ENCODE data around the gene NUDT14. TPM values are rescaled to one million over a fixed set of nuclear protein-coding genes. Genes with fewer than 3 reads are reported as not detected.

NUDT14 gene
- total RNA-seq, 1 donor from 2014 or later: 87.4 TPM

DNA sequence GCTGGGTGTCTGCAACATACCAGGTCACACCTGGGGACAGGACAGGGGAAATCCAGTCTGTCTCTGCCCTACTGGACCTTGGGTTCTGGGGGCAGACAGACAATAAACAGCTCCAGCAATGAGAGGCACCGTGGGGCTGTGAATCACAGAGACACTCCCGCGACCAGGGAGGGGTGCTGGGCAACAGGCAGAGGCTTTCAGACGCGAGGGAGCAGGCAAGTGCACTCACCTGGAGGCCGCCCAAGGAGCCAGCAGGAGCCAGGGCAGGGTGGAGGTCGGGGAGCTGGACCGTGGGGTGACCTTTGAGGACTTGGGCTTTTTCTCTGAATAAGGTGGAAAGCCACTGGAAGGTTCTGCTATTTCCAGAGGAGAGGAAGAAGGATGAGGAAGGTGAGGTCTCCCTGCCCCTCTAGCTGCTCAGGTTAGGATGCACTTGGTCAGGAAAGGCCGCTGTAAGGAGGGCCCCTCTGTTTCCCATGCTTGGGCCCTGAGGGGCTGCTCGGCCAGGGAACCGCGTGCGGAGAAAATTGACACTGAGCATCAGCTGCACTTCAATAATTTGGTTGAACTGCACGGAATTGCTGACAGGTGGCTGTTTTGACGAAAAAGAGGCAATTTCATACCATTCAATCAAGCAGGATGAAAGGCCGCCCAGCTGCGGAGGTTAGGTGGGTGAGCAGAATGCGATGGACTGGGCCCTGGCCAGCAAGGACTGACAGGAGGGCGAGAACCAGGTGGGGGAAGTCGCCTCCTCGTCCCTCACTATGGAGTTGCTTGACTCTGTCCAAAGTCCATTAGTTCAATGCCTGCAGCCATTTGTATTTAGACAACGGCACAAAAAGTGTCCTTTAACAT lies 54.8 kb downstream of the NUDT14 start:
- Histone ChIP-seq H3K36me3 (ENCODE audit: control insufficient read depth, insufficient read depth, low read length) (no peaks in the 10 kb centered on the region), H3K27me3 (ENCODE audit: control insufficient read depth, insufficient read depth, low read length) (peaks cover 19% of the 10 kb centered on the region), H3K4me3 (ENCODE audit: low read depth, low read length) (no peak overlapping the region)
- no peak for DNase-seq (ENCODE audit: low read depth)
- TF ChIP-seq, protein P1, sequence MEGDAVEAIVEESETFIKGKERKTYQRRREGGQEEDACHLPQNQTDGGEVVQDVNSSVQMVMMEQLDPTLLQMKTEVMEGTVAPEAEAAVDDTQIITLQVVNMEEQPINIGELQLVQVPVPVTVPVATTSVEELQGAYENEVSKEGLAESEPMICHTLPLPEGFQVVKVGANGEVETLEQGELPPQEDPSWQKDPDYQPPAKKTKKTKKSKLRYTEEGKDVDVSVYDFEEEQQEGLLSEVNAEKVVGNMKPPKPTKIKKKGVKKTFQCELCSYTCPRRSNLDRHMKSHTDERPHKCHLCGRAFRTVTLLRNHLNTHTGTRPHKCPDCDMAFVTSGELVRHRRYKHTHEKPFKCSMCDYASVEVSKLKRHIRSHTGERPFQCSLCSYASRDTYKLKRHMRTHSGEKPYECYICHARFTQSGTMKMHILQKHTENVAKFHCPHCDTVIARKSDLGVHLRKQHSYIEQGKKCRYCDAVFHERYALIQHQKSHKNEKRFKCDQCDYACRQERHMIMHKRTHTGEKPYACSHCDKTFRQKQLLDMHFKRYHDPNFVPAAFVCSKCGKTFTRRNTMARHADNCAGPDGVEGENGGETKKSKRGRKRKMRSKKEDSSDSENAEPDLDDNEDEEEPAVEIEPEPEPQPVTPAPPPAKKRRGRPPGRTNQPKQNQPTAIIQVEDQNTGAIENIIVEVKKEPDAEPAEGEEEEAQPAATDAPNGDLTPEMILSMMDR (IDR thresholded peaks at IDR 0.05; ENCODE audit: insufficient read depth, low read length, poor library complexity, severe bottlenecking): no peak

DNA sequence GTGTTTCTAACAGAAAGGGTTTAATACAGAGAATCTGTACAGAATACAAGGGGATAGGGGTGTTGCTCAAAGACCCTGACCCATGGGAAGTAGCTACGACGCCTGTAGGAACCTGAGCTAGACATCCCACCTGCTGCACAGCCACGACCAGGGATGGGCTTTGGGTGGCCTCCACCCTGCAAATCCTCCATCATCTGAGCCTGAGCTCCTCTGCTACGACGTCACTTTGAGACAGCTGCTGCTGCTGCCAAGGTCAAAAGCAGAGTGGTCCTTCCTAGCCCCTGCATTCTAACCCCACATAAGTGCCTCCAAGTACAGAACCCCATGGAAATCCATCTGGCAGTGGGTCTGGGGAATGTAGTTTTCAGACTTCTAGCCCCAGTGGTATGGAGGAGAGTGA lies 56.3 kb downstream of the NUDT14 start:
- TF ChIP-seq, protein P1 (IDR thresholded peaks at IDR 0.05; ENCODE audit: insufficient read depth, low read length, poor library complexity, severe bottlenecking): no peak
- DNase-seq (ENCODE audit: low read depth): no peak
- Histone ChIP-seq H3K27me3 (ENCODE audit: control insufficient read depth, insufficient read depth, low read length) (peaks cover 19% of the 10 kb centered on the region), H3K4me3 (ENCODE audit: low read depth, low read length) (no peak overlapping the region), H3K36me3 (ENCODE audit: control insufficient read depth, insufficient read depth, low read length) (no peaks in the 10 kb centered on the region)

DNA sequence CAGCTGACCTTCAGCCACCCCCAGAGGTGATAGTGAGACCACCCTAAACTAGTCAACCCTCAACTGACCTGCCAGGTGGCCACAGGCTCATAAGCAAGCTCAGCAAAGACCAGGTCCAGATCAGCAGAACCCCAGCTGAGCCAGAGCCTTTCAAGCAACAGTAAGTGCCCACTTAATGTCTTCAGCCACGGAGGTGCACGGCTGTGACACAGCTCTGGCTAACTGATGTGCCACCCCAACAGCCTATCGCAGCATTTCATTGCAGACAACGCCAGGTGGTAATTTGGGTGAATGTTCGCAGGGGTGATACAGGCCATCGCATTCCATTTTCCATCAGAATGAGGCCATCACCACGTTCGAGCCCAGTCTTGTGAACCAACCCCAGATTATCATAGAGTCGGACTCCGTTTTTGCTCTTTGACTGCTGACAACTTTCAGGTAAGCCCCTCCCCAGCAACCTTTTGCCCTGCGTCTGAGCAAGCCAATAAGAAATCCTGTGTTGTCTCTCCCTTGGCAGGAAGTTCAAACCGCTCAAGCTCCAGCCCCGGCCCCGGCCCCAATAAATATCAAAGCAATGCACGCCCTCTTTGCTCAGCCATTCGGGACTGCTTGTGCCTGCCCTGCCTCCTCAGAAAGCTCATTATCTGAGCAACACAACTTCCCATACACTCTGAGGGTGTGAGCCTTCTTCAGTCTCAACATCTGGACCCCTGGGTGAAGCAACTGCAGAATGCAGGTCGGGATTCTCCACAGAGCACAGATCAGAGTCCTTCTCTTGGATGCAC lies 56.9 kb downstream of the NUDT14 start:
- no peaks in the 10 kb centered on the region for H3K36me3 ChIP-seq (ENCODE audit: control insufficient read depth, insufficient read depth, low read length)
- DNase-seq (ENCODE audit: low read depth): no peak
- H3K27me3 ChIP-seq (ENCODE audit: control insufficient read depth, insufficient read depth, low read length): peaks cover 20% of the 10 kb centered on the region
- TF ChIP-seq, protein P1 (IDR thresholded peaks at IDR 0.05; ENCODE audit: insufficient read depth, low read length, poor library complexity, severe bottlenecking): no peak
- no peak overlapping the region for H3K4me3 ChIP-seq (ENCODE audit: low read depth, low read length)

DNA sequence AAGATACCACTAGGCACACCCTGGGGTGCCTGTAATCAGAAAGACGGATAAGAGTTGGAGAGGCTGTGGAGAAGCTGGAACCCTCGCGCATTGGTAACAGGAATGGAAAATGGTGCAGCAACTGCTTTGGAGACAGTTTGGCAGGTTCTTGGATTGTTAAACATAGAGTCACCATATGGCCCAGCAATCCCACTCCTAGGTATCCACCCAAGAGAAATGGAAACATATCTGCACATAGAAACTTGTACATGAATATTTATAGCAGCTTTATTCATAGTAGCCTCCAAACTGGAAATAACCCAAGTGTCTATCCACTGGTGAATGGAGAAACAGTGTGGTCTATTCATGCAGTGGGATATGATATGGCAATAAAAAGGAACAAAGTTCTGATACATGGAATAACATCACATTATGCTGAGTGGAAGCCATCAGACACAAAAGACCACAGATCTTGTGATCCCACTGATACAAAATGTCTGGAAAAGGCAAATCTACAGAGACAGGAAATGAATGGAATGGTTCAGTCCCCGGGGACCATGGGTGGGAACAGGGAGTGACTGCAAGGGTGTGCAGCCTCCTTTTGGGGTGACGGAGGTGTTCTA lies 57.9 kb downstream of the NUDT14 start:
- Histone ChIP-seq H3K36me3 (ENCODE audit: control insufficient read depth, insufficient read depth, low read length) (no peaks in the 10 kb centered on the region), H3K4me3 (ENCODE audit: low read depth, low read length) (no peak overlapping the region), H3K27me3 (ENCODE audit: control insufficient read depth, insufficient read depth, low read length) (peaks cover 22% of the 10 kb centered on the region)
- TF ChIP-seq, protein P1 (IDR thresholded peaks at IDR 0.05; ENCODE audit: insufficient read depth, low read length, poor library complexity, severe bottlenecking): no peak
- DNase-seq (ENCODE audit: low read depth): no peak

Other genes with a start within 250 kb of the NUDT14 start
- 121 and 140 TPM in 2 replicates for gene AHNAK2, start 202.9 kb downstream of the NUDT14 start, total RNA-seq
- gene CLBA1, start 195.5 kb downstream of the NUDT14 start, total RNA-seq: 12.6 and 17.1 TPM in 2 replicates
- 33.2 and 34.6 TPM in 2 replicates for gene CDCA4, start 160.2 kb downstream of the NUDT14 start, total RNA-seq
- gene GPR132, start 115.9 kb downstream of the NUDT14 start, total RNA-seq: 1.7 and 1.9 TPM in 2 replicates
- gene JAG2, start 12.5 kb downstream of the NUDT14 start, total RNA-seq: 2.4 and 2.7 TPM in 2 replicates
- 45.8 and 48.9 TPM in 2 replicates for gene BTBD6, start 67.2 kb upstream of the NUDT14 start, total RNA-seq
- 33.2 and 48.4 TPM in 2 replicates for gene BRF1, start 119.7 kb upstream of the NUDT14 start, total RNA-seq
- 105 and 114 TPM in 2 replicates for gene PACS2, start 133.4 kb upstream of the NUDT14 start, total RNA-seq
- gene TEX22, start 217.2 kb upstream of the NUDT14 start, total RNA-seq: 0.27 and 0.46 TPM in 2 replicates
- 68.3 and 75.0 TPM in 2 replicates for gene MTA1, start 238.5 kb upstream of the NUDT14 start, total RNA-seq

Data from kidney epithelial cell (primary cell).